GM12892 (cell line): ENCODE measurements around the gene CHMP1A.
"Not testable (repeated sequence)": the region's sequence is repeated elsewhere in the genome, so short reads cannot be mapped to it uniquely, and the experiment has no call there.

ENCODE experiments used
- POLR2A ChIP-seq: IDR thresholded peaks from 2 replicates; pipeline ENCODE4 v1.6.1; 2011; ENCODE audit warnings: low read depth, low read length, control low read depth
- POLR2AphosphoS5 ChIP-seq: IDR thresholded peaks from 2 replicates; pipeline ENCODE4 v1.6.1; 2011; ENCODE audit warnings: low read depth, low read length, control low read depth
- TAF1 ChIP-seq: IDR thresholded peaks from 2 replicates; pipeline ENCODE4 v1.6.1; 2011; ENCODE audit warnings: low read depth, mild to moderate bottlenecking, control low read depth, low read length, borderline replicate concordance

GRCh38 chr16:89698717-89699116 lies 41.2 kb upstream of the CHMP1A start:
- not testable (repeated sequence) for TF ChIP-seq POLR2A, POLR2AphosphoS5, TAF1
